Neural cell (in vitro differentiated cells): Measurements from ENCODE around the gene SH3BGRL. TPM values are rescaled to one million over a fixed set of nuclear protein-coding genes. Genes with fewer than 3 reads are reported as not detected.
A peak's percentile ranks its signal among the peaks of the same experiment; 100 is the strongest.

Experiments
- H2AFZ ChIP-seq: fragments of 200-600, 300-800 bp; sonication (generic), shearing (Covaris generic); 2 replicates; pipeline ENCODE4 v1.6.0; 2014; ENCODE audit warnings: low read depth, mild to moderate bottlenecking, antibody characterized with exemption, low read length, moderate library complexity
- H3F3A ChIP-seq: fragments of 200-600 bp; shearing (Covaris generic); 2 replicates; pipeline ENCODE4 v1.6.1; 2016; ENCODE audit warnings: mild to moderate bottlenecking, moderate library complexity, mixed read lengths, antibody characterized with exemption, low read length; ENCODE audit not compliant: insufficient read depth, poor library complexity, severe bottlenecking
- H3K27ac ChIP-seq: fragments of 200-600, 300-800 bp; sonication (generic), shearing (Covaris generic); 2 replicates; pipeline ENCODE4 v1.5.1; 2014; ENCODE audit warnings: mild to moderate bottlenecking, low read length, moderate library complexity
- H3K27me3 ChIP-seq: fragments of 300-800, 200-600 bp; sonication (generic), shearing (Covaris generic); 2 replicates; pipeline ENCODE4 v1.6.0; 2014; ENCODE audit warnings: mild to moderate bottlenecking, low read depth, low read length, moderate library complexity; ENCODE audit not compliant: insufficient read depth
- H3K36me3 ChIP-seq: fragments of 300-800, 200-600 bp; sonication (generic), shearing (Covaris generic); 2 replicates; pipeline ENCODE4 v1.5.1; 2014; ENCODE audit warnings: mild to moderate bottlenecking, antibody characterized with exemption, low read length, moderate library complexity; ENCODE audit not compliant: insufficient read depth
- H3K4me2 ChIP-seq: fragments of 300-800, 200-600 bp; sonication (generic), shearing (Covaris generic); 2 replicates; pipeline ENCODE4 v1.6.0; 2014; ENCODE audit warnings: mild to moderate bottlenecking, low read length
- H3K4me3 ChIP-seq: fragments of 300-800, 200-600 bp; sonication (generic), shearing (Covaris generic); 2 replicates; pipeline ENCODE4 v1.5.1; 2014; ENCODE audit warnings: mild to moderate bottlenecking, low read length, moderate library complexity
- H3K79me2 ChIP-seq: fragments of 200-600 bp; shearing (Covaris generic); replicated peaks from 2 replicates; pipeline ENCODE4 v1.6.0; 2014; ENCODE audit warnings: mild to moderate bottlenecking, low read length, moderate library complexity; ENCODE audit not compliant: insufficient read depth
- H3K9ac ChIP-seq: fragments of 300-800, 200-600 bp; sonication (generic), shearing (Covaris generic); 2 replicates; pipeline ENCODE4 v1.6.1; 2016; ENCODE audit warnings: mild to moderate bottlenecking, low read length, mixed read lengths
- H3K9me2 ChIP-seq: fragments of 200-600 bp; shearing (Covaris generic); 2 replicates; pipeline ENCODE4 v1.6.1; 2016; ENCODE audit warnings: mild to moderate bottlenecking, low read length, mixed read lengths; ENCODE audit not compliant: insufficient read depth
- H3K9me3 ChIP-seq: fragments of 200-600, 300-800 bp; sonication (generic), shearing (Covaris generic); 2 replicates; pipeline ENCODE4 v1.6.1; 2016; ENCODE audit warnings: mild to moderate bottlenecking, mixed run types, low read length, moderate library complexity, mixed read lengths
- H4K20me1 ChIP-seq: fragments of 200-600 bp; shearing (Covaris generic); 2 replicates; pipeline ENCODE4 v1.6.1; 2016; ENCODE audit warnings: mild to moderate bottlenecking, mixed run types; ENCODE audit not compliant: insufficient read depth
- EP300 ChIP-seq: fragments of 450-650 bp; conservative IDR thresholded peaks from 2 replicates; pipeline ENCODE4 v1.6.1; 2014; ENCODE audit warnings: antibody characterized with exemption, mild to moderate bottlenecking, moderate library complexity; ENCODE audit not compliant: poor library complexity, severe bottlenecking
- EZH2 ChIP-seq: fragments of 200-600, 300-800 bp; shearing (Covaris generic), sonication (generic); IDR thresholded peaks from 2 replicates; pipeline ENCODE4 v1.6.1; 2014; ENCODE audit warnings: antibody characterized with exemption, low read length, borderline replicate concordance, mild to moderate bottlenecking; ENCODE audit not compliant: insufficient read depth, poor library complexity, severe bottlenecking
- MXI1 ChIP-seq: fragments of 450-650 bp; conservative IDR thresholded peaks from 2 replicates; pipeline ENCODE4 v1.6.1; 2014; ENCODE audit warnings: antibody characterized with exemption, mild to moderate bottlenecking; ENCODE audit not compliant: poor library complexity, severe bottlenecking
- POLR2AphosphoS5 ChIP-seq: IDR thresholded peaks from 2 replicates; pipeline ENCODE4 v1.6.1; 2012
- RAD21 ChIP-seq: fragments of 450-650 bp; conservative IDR thresholded peaks from 2 replicates; pipeline ENCODE4 v1.6.1; 2014; ENCODE audit warnings: antibody characterized with exemption, mild to moderate bottlenecking, moderate library complexity
- SMC3 ChIP-seq: fragments of 450-650 bp; conservative IDR thresholded peaks from 2 replicates; pipeline ENCODE4 v1.6.1; 2014; ENCODE audit warnings: antibody characterized with exemption, mild to moderate bottlenecking, moderate library complexity; ENCODE audit not compliant: poor library complexity
- TAF1 ChIP-seq: IDR thresholded peaks from 2 replicates; pipeline ENCODE4 v1.6.1; 2012; ENCODE audit warnings: low read depth
- polyA plus RNA-seq: library from polyadenylated mRNA; depleted of rRNA; stranded (reverse); fragments of >200 nt; gene quantifications from 2 replicates; pipeline ENCODE4 v1.2.3, GENCODE V29; 2014
- TF ChIP-seq, protein P1 (sequence below): IDR thresholded peaks from 2 replicates; pipeline ENCODE4 v1.6.1; 2012; ENCODE audit warnings: borderline replicate concordance
- TF ChIP-seq, protein P2 (sequence below): fragments of 450-650 bp; IDR thresholded peaks from 2 replicates; pipeline ENCODE4 v1.5.1; 2014; ENCODE audit warnings: antibody characterized with exemption, mild to moderate bottlenecking, moderate library complexity; ENCODE audit not compliant: poor library complexity, severe bottlenecking

The SH3BGRL gene
- polyA plus RNA-seq, 1 donor from 2014 or later = 120 TPM

DNA sequence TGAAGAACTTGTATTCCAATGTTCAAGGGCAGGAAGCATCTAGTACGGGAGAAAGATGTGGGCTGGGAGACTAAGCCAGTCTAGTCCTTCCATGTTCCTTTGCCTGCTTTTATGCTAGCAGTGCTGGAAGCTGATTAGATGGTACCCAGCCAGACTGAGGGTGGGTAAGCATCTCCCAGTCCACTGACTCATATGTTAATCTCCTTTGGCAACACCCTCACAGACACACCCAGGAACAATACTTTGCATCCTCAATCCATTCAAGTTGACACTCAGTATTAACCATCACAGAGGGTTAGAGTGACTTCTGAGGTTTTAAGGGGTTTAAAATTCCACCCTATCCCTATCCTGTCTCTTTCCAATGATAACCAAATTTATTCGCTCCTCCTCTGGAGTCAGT, 6.6 kb upstream of the SH3BGRL start:
- Histone ChIP-seq H2AFZ (no peak overlapping the region), H3K79me2 (no peaks in the 10 kb centered on the region), H3F3A (no peaks in the 10 kb centered on the region), H3K9ac (no peak overlapping the region), H4K20me1 (no peaks in the 10 kb centered on the region), H3K4me2 (no peak overlapping the region), H3K9me3 (no peaks in the 10 kb centered on the region), H3K9me2 (no peaks in the 10 kb centered on the region), H3K27ac (no peak overlapping the region), H3K4me3 (no peak overlapping the region), H3K36me3 (no peaks in the 10 kb centered on the region), H3K27me3 (no peaks in the 10 kb centered on the region)
- TF ChIP-seq POLR2AphosphoS5 (no peak), EP300 (no peak), EZH2 (no peak), SMC3 (no peak), MXI1 (no peak), RAD21 (no peak)
- TF ChIP-seq, protein P1, sequence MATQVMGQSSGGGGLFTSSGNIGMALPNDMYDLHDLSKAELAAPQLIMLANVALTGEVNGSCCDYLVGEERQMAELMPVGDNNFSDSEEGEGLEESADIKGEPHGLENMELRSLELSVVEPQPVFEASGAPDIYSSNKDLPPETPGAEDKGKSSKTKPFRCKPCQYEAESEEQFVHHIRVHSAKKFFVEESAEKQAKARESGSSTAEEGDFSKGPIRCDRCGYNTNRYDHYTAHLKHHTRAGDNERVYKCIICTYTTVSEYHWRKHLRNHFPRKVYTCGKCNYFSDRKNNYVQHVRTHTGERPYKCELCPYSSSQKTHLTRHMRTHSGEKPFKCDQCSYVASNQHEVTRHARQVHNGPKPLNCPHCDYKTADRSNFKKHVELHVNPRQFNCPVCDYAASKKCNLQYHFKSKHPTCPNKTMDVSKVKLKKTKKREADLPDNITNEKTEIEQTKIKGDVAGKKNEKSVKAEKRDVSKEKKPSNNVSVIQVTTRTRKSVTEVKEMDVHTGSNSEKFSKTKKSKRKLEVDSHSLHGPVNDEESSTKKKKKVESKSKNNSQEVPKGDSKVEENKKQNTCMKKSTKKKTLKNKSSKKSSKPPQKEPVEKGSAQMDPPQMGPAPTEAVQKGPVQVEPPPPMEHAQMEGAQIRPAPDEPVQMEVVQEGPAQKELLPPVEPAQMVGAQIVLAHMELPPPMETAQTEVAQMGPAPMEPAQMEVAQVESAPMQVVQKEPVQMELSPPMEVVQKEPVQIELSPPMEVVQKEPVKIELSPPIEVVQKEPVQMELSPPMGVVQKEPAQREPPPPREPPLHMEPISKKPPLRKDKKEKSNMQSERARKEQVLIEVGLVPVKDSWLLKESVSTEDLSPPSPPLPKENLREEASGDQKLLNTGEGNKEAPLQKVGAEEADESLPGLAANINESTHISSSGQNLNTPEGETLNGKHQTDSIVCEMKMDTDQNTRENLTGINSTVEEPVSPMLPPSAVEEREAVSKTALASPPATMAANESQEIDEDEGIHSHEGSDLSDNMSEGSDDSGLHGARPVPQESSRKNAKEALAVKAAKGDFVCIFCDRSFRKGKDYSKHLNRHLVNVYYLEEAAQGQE = no peak
- TF ChIP-seq, protein P2, sequence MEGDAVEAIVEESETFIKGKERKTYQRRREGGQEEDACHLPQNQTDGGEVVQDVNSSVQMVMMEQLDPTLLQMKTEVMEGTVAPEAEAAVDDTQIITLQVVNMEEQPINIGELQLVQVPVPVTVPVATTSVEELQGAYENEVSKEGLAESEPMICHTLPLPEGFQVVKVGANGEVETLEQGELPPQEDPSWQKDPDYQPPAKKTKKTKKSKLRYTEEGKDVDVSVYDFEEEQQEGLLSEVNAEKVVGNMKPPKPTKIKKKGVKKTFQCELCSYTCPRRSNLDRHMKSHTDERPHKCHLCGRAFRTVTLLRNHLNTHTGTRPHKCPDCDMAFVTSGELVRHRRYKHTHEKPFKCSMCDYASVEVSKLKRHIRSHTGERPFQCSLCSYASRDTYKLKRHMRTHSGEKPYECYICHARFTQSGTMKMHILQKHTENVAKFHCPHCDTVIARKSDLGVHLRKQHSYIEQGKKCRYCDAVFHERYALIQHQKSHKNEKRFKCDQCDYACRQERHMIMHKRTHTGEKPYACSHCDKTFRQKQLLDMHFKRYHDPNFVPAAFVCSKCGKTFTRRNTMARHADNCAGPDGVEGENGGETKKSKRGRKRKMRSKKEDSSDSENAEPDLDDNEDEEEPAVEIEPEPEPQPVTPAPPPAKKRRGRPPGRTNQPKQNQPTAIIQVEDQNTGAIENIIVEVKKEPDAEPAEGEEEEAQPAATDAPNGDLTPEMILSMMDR = no peak

DNA sequence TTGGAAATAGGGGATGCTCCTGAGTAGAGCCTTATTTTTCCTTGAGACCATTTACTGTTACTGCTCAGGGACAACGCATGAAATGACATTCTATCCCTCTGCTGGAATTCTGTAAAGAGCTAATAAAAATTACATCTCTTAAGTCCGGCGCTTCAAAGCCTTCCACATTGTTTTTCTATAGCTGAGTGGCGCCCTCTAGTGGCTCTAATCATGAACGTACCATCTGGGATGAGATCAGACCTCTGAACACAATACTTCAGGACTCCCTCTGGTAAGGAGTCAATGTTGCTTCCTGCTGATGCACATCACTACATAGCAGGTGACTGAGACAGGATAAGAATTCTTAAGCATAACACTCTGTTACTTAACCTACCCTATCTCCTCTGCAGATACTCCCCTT, 6.2 kb upstream of the SH3BGRL start:
- Histone ChIP-seq H2AFZ (no peak overlapping the region), H3K9ac (no peak overlapping the region), H3K4me2 (no peak overlapping the region), H3K4me3 (no peak overlapping the region), H3K36me3 (no peaks in the 10 kb centered on the region), H3K27ac (no peak overlapping the region), H3K79me2 (no peaks in the 10 kb centered on the region), H3K9me2 (no peaks in the 10 kb centered on the region), H3F3A (no peaks in the 10 kb centered on the region), H3K9me3 (no peaks in the 10 kb centered on the region), H3K27me3 (no peaks in the 10 kb centered on the region), H4K20me1 (no peaks in the 10 kb centered on the region)
- no peak for TF ChIP-seq SMC3

DNA sequence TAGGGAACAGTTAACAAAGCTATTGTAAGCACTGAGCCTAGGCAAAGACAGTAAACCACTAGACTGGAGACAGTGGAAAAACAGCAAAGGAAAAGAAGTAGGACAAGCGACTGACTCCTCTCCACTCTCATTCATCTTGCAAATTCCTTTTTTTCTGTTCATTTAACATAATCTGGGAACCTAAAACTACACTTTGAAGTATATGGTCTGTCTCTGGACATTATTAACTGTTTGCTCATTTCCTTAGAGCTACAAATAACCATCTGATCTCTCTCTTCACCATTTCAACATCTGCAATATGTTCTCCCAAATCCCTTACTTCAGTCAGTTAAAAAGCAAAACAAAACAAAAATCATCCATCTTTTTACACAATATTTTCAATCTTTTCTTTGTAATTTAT, 831 bp upstream of the SH3BGRL start:
- no peaks in the 10 kb centered on the region for H3K9me2 ChIP-seq
- no peaks in the 10 kb centered on the region for H3K27me3 ChIP-seq
- H2AFZ ChIP-seq = no peak overlapping the region
- no peaks in the 10 kb centered on the region for H4K20me1 ChIP-seq
- H3K27ac ChIP-seq = peak overlapping the region; percentile 75
- no peak for TF ChIP-seq MXI1
- TF ChIP-seq EZH2 = no peak
- TF ChIP-seq, protein P1 = no peak
- TF ChIP-seq, protein P2 = no peak
- no peak for TF ChIP-seq SMC3
- no peak for TF ChIP-seq RAD21
- TF ChIP-seq EP300 = no peak
- TF ChIP-seq TAF1 = no peak
- no peak for TF ChIP-seq POLR2AphosphoS5
- H3F3A ChIP-seq = no peaks in the 10 kb centered on the region
- H3K36me3 ChIP-seq = no peaks in the 10 kb centered on the region
- H3K79me2 ChIP-seq = peaks cover 20% of the 10 kb centered on the region
- H3K9ac ChIP-seq = peak overlapping the region; percentile 73
- peak overlapping the region; percentile 75 for H3K4me3 ChIP-seq
- H3K9me3 ChIP-seq = no peaks in the 10 kb centered on the region
- H3K4me2 ChIP-seq = peak overlapping the region; percentile 73
